SK-N-SH (cell line): ENCODE measurements around the gene MICAL1. TPM values are rescaled to one million over a fixed set of nuclear protein-coding genes. Genes with fewer than 3 reads are reported as not detected.

Experiments used
- CTCF ChIA-PET: fragments of 300-600, 350-600 bp; formaldehyde crosslinking; extraction: SDS; loops from one replicate; lab custom pipeline; 2021; lab: Yijun Ruan, JAX
- POLR2A ChIA-PET: fragments of 350-600 bp; sonication (Branson Sonifier 250); formaldehyde crosslinking; extraction: SDS; loops from one replicate; lab custom pipeline; 2020; ENCODE audit warnings: antibody characterized with exemption, inconsistent platforms; lab: Yijun Ruan, JAX
- DNase-seq: peaks from one replicate; pipeline ENCODE4 v3.0.0; 2012
- H2AFZ ChIP-seq: fragments of 200-600 bp; sonication (generic); 2 replicates; pipeline ENCODE4 v1.8.1; 2016; ENCODE audit warnings: antibody characterized with exemption, mild to moderate bottlenecking, low read depth
- H3F3A ChIP-seq: fragments of 200-600 bp; sonication (generic); replicated peaks from 2 replicates; pipeline ENCODE3; 2016; ENCODE audit warnings: antibody characterized with exemption, mild to moderate bottlenecking; ENCODE audit not compliant: insufficient read depth
- H3K27ac ChIP-seq, 2 experiments: fragments of 200-500 bp in 1 of 2; fragments of 200-600 bp in 1 of 2; sonication (Bioruptor generic) in 1 of 2; sonication (generic), shearing (Covaris generic) in 1 of 2; 2 replicates each; pipeline versions ENCODE4 v1.5.1 to v1.6.1; 2014 to 2016; ENCODE audit warnings: low read depth in 2 of 2, inconsistent platforms in 1 of 2, low read length in 1 of 2, mild to moderate bottlenecking in 1 of 2, mixed read lengths in 1 of 2
- H3K27me3 ChIP-seq: fragments of 200-600 bp; sonication (generic), shearing (Covaris generic); 2 replicates; pipeline ENCODE4 v1.6.1; 2016; ENCODE audit warnings: mixed run types; ENCODE audit not compliant: insufficient read depth
- H3K36me3 ChIP-seq, 2 experiments: fragments of 200-500 bp in 1 of 2; fragments of 200-600 bp in 1 of 2; sonication (Bioruptor generic) in 1 of 2; sonication (generic) in 1 of 2; replicated peaks in 1 of 2; 2 replicates each; pipeline versions ENCODE3 to v1.5.1; 2014 to 2016; ENCODE audit warnings: low read length in 1 of 2, mild to moderate bottlenecking in 1 of 2; ENCODE audit not compliant: insufficient read depth in 2 of 2, control insufficient read depth in 1 of 2
- H3K4me1 ChIP-seq, 2 experiments: fragments of 200-500 bp in 1 of 2; fragments of 200-600 bp in 1 of 2; sonication (Bioruptor generic) in 1 of 2; sonication (generic), shearing (Covaris generic) in 1 of 2; 2 replicates each; pipeline versions ENCODE4 v1.5.1 to v1.6.1; 2014 to 2016; ENCODE audit warnings: low read depth in 1 of 2, low read length in 1 of 2, mixed run types in 1 of 2; ENCODE audit not compliant: insufficient read depth in 2 of 2, control insufficient read depth in 1 of 2
- H3K4me2 ChIP-seq: fragments of 200-600 bp; sonication (generic), shearing (Covaris generic); 2 replicates; pipeline ENCODE4 v1.6.1; 2017; ENCODE audit warnings: mixed run types
- H3K4me3 ChIP-seq, 2 experiments: fragments of 200-500 bp in 1 of 2; fragments of 200-600 bp in 1 of 2; sonication (Bioruptor generic) in 1 of 2; sonication (generic), shearing (Covaris generic) in 1 of 2; 2 replicates each; pipeline versions ENCODE4 v1.5.1 to v1.8.1; 2014 to 2016; ENCODE audit warnings: low read depth in 2 of 2, inconsistent platforms in 1 of 2, low read length in 1 of 2, mild to moderate bottlenecking in 1 of 2, mixed read lengths in 1 of 2, moderate library complexity in 1 of 2
- H3K79me2 ChIP-seq: fragments of 200-600 bp; sonication (generic); 2 replicates; pipeline ENCODE4 v1.8.1; 2017; ENCODE audit warnings: mild to moderate bottlenecking; ENCODE audit not compliant: insufficient read depth
- H3K9ac ChIP-seq: fragments of 200-600 bp; sonication (generic); 2 replicates; pipeline ENCODE4 v1.6.1; 2017; ENCODE audit warnings: mixed run types
- H3K9me2 ChIP-seq: fragments of 200-600 bp; sonication (generic); 2 replicates; pipeline ENCODE4 v1.6.1; 2017; ENCODE audit warnings: mixed run types
- H3K9me3 ChIP-seq: fragments of 200-600 bp; sonication (generic); 2 replicates; pipeline ENCODE4 v1.6.1; 2017; ENCODE audit warnings: mixed run types, mild to moderate bottlenecking, moderate library complexity
- H4K20me1 ChIP-seq: fragments of 200-600 bp; sonication (generic); 2 replicates; pipeline ENCODE4 v1.6.1; 2017; ENCODE audit warnings: mild to moderate bottlenecking, mixed run types; ENCODE audit not compliant: insufficient read depth
- CHD2 ChIP-seq: fragments of 150-350 bp; IDR thresholded peaks from 2 replicates; pipeline ENCODE4 v1.6.1; 2018; ENCODE audit warnings: low read length; ENCODE audit not compliant: partially characterized antibody
- ELF1 ChIP-seq: IDR thresholded peaks from 2 replicates; pipeline ENCODE4 v1.4.0; 2012
- EP300 ChIP-seq, 2 experiments: IDR thresholded peaks; 2 replicates each; pipeline versions ENCODE4 v1.4.0 to v1.6.1; 2012; ENCODE audit warnings: borderline replicate concordance in 1 of 2, low read depth in 1 of 2, low read length in 1 of 2
- EZH2phosphoT487 ChIP-seq: fragments of 200-600 bp; sonication (generic); IDR thresholded peaks from 2 replicates; pipeline ENCODE4 v1.6.1; 2017; ENCODE audit warnings: low read depth, mixed run types, mild to moderate bottlenecking, antibody characterized with exemption, moderate library complexity, borderline replicate concordance
- IRF3 ChIP-seq: fragments of 150-350 bp; IDR thresholded peaks from 2 replicates; pipeline ENCODE4 v1.6.1; 2016; ENCODE audit warnings: mild to moderate bottlenecking, low read depth, low read length
- MEF2A ChIP-seq: IDR thresholded peaks from 2 replicates; pipeline ENCODE4 v1.4.0; 2012; ENCODE audit warnings: low read depth, borderline replicate concordance
- NRF1 ChIP-seq: IDR thresholded peaks from 2 replicates; pipeline ENCODE4 v1.6.1; 2012; ENCODE audit warnings: low read depth, mild to moderate bottlenecking, low read length
- POLR2AphosphoS5 ChIP-seq: IDR thresholded peaks from 2 replicates; pipeline ENCODE4 v1.6.1; 2012; ENCODE audit warnings: low read depth, low read length
- RFX5 ChIP-seq: IDR thresholded peaks from 2 replicates; pipeline ENCODE4 v1.6.1; 2012; ENCODE audit warnings: mild to moderate bottlenecking, improper control_type of control experiment, low read length
- RXRA ChIP-seq: IDR thresholded peaks from 2 replicates; pipeline ENCODE4 v1.4.0; 2012; ENCODE audit warnings: low read depth, mild to moderate bottlenecking, borderline replicate concordance
- SMC3 ChIP-seq: IDR thresholded peaks from 2 replicates; pipeline ENCODE4 v1.6.1; 2012; ENCODE audit warnings: low read depth, low read length, improper control_type of control experiment
- TAF1 ChIP-seq: IDR thresholded peaks from 2 replicates; pipeline ENCODE4 v1.6.1; 2012; ENCODE audit warnings: low read depth, mild to moderate bottlenecking, low read length, moderate library complexity, borderline replicate concordance
- TCF12 ChIP-seq: IDR thresholded peaks from 2 replicates; pipeline ENCODE4 v1.4.0; 2012
- YY1 ChIP-seq: IDR thresholded peaks from 2 replicates; pipeline ENCODE4 v1.4.0; 2012; ENCODE audit warnings: low read depth, mild to moderate bottlenecking
- ZBTB33 ChIP-seq: IDR thresholded peaks from 2 replicates; pipeline ENCODE4 v1.4.0; 2012; ENCODE audit warnings: low read depth, borderline replicate concordance
- WGBS: methylation state at CpG from one replicate; pipeline ENCODE4 v1.1.6; 2017; ENCODE audit warnings: low lambda C conversion rate; 5-methylcytosine and 5-hydroxymethylcytosine counted together
- polyA plus RNA-seq, 3 experiments: library from polyadenylated mRNA; depleted of rRNA; stranded (reverse); fragments of >200 nt; gene quantifications; 2 replicates each; pipeline ENCODE4 v1.2.3, GENCODE V29; 2012
- TF ChIP-seq, protein P1 (sequence below): IDR thresholded peaks from 2 replicates; pipeline ENCODE4 v1.6.1; 2012; ENCODE audit warnings: mild to moderate bottlenecking, low read depth, low read length, moderate library complexity
- TF ChIP-seq, protein P2 (sequence below): IDR thresholded peaks from 2 replicates; pipeline ENCODE4 v1.4.0; 2012; ENCODE audit warnings: low read depth, borderline replicate concordance
- TF ChIP-seq, protein P3 (sequence below): fragments of 150-350 bp; IDR thresholded peaks from 2 replicates; pipeline ENCODE4 v1.6.1; 2017; ENCODE audit warnings: antibody characterized with exemption, low read length, low read depth, borderline replicate concordance

MICAL1 gene
- polyA plus RNA-seq, 1 of the 3 experiments (the other 2 are of a cell fraction), result 45.6 TPM

- Histone ChIP-seq H3K79me2 (no peaks in the 10 kb centered on the region), H3K27ac (no peak overlapping the region), H3K9me2 (no peaks in the 10 kb centered on the region), H3K4me1 (no peaks in the 10 kb centered on the region), H3K36me3 (no peaks in the 10 kb centered on the region), H3K27me3 (no peaks in the 10 kb centered on the region), H3K9ac (no peak overlapping the region), H2AFZ (no peak overlapping the region), H3F3A (no peaks in the 10 kb centered on the region), H3K4me2 (no peak overlapping the region), H3K4me3 (no peak overlapping the region), H3K9me3 (no peaks in the 10 kb centered on the region), H4K20me1 (no peaks in the 10 kb centered on the region)
- CTCF ChIA-PET, result no interaction called here
- POLR2A ChIA-PET, result interaction anchor here (0.6 kb wide), 1 partner anchor 1029 kb away, joined by 4 read pairs; no protein-coding TSS in a partner anchor
- 95% methylated on average over 1 of the region's 1 CpG for WGBS
- TF ChIP-seq NRF1, result no peak
- TF ChIP-seq CHD2, result no peak
- no peak for TF ChIP-seq YY1
- TF ChIP-seq RFX5, result no peak
- TF ChIP-seq MEF2A, result no peak
- TF ChIP-seq TCF12, result no peak
- TF ChIP-seq TAF1, result no peak
- TF ChIP-seq, protein P1, sequence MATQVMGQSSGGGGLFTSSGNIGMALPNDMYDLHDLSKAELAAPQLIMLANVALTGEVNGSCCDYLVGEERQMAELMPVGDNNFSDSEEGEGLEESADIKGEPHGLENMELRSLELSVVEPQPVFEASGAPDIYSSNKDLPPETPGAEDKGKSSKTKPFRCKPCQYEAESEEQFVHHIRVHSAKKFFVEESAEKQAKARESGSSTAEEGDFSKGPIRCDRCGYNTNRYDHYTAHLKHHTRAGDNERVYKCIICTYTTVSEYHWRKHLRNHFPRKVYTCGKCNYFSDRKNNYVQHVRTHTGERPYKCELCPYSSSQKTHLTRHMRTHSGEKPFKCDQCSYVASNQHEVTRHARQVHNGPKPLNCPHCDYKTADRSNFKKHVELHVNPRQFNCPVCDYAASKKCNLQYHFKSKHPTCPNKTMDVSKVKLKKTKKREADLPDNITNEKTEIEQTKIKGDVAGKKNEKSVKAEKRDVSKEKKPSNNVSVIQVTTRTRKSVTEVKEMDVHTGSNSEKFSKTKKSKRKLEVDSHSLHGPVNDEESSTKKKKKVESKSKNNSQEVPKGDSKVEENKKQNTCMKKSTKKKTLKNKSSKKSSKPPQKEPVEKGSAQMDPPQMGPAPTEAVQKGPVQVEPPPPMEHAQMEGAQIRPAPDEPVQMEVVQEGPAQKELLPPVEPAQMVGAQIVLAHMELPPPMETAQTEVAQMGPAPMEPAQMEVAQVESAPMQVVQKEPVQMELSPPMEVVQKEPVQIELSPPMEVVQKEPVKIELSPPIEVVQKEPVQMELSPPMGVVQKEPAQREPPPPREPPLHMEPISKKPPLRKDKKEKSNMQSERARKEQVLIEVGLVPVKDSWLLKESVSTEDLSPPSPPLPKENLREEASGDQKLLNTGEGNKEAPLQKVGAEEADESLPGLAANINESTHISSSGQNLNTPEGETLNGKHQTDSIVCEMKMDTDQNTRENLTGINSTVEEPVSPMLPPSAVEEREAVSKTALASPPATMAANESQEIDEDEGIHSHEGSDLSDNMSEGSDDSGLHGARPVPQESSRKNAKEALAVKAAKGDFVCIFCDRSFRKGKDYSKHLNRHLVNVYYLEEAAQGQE, result no peak
- no peak for TF ChIP-seq POLR2AphosphoS5
- TF ChIP-seq EZH2phosphoT487, result no peak
- TF ChIP-seq EP300 (IDR thresholded peaks at IDR 0.05; ENCODE audit: borderline replicate concordance in 1 of 2, low read depth in 1 of 2, low read length in 1 of 2), result no peak
- TF ChIP-seq SMC3, result no peak
- TF ChIP-seq, protein P2, sequence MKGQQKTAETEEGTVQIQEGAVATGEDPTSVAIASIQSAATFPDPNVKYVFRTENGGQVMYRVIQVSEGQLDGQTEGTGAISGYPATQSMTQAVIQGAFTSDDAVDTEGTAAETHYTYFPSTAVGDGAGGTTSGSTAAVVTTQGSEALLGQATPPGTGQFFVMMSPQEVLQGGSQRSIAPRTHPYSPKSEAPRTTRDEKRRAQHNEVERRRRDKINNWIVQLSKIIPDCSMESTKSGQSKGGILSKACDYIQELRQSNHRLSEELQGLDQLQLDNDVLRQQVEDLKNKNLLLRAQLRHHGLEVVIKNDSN, result no peak
- TF ChIP-seq RXRA, result no peak
- no peak for TF ChIP-seq ELF1
- TF ChIP-seq, protein P3, sequence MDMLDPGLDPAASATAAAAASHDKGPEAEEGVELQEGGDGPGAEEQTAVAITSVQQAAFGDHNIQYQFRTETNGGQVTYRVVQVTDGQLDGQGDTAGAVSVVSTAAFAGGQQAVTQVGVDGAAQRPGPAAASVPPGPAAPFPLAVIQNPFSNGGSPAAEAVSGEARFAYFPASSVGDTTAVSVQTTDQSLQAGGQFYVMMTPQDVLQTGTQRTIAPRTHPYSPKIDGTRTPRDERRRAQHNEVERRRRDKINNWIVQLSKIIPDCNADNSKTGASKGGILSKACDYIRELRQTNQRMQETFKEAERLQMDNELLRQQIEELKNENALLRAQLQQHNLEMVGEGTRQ, result no peak
- TF ChIP-seq IRF3, result no peak
- TF ChIP-seq ZBTB33, result no peak
- DNase-seq, result no peak
These were observed 34.4 kb downstream of the MICAL1 start for GRCh38 chr6:109421184-109421583.
